ENCODE measurements around the gene TIRAP. TPM values are rescaled to one million over a fixed set of nuclear protein-coding genes. Genes with fewer than 3 reads are reported as not detected.

TIRAP gene
- total RNA-seq, 1 experiment from 2014 or later, result 5.6 TPM

DNA sequence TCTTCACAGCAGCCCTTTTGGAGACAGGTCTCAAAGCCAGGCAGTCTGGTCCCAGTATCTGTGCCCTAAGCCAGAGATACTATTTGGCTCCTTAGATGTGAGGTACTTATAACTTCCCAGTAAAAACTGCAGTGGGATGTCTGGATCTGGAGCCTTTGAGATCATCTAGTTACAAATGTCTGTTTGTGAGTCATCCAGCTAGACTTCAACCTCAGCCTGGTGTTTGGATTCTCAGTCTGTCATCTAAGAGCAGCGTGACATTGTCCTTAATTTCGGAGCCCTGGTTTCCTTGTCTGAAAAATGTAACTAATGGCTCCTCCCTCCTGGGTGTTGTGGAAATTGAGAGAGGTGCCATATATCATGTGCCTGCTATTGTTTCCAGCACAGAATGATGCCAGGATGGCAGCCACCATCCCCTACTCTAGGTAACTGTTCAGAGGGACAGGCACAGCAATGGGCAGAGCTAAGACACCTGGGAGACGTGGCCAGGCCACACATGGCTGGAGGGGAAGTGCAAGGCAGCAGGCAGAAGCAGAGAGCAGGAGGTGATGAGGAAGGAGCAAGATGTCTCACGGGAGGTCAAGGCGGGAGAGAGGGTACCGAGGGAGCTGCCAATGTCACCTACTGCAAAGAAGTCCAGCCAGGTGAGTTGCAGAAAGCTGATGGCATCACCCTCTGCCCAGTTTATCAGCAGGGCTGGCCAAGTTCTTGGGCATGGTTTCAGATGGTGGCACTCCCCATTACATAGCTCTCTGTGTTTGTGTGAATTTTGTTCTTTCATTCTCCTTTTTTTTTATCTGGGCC is 52.0 kb downstream of the TIRAP start:
- Mint-ChIP-seq H3K36me3 (peaks cover 20% of the 10 kb centered on the region), H3K4me1 (peaks cover 16% of the 10 kb centered on the region), H3K27me3 (ENCODE audit: low read depth) (no peaks in the 10 kb centered on the region), H3K4me3 (no peak overlapping the region), H3K9me3 (no peaks in the 10 kb centered on the region), H3K27ac (peak overlapping the region; percentile 88)
- TF ChIP-seq NR3C1 (CRISPR knock-in tag; conservative IDR thresholded peaks at IDR 0.05; ENCODE audit: low read depth) (no peak), ATF1 (CRISPR knock-in tag; IDR thresholded peaks at IDR 0.05) (no peak), RORB (CRISPR knock-in tag; IDR thresholded peaks at IDR 0.05) (no peak), TEAD1 (CRISPR knock-in tag; IDR thresholded peaks at IDR 0.05) (no peak), FOXK1 (CRISPR knock-in tag; IDR thresholded peaks at IDR 0.05) (no peak), ETV6 (CRISPR knock-in tag; IDR thresholded peaks at IDR 0.05) (no peak), CREM (CRISPR knock-in tag; IDR thresholded peaks at IDR 0.05) (no peak)
- TF ChIP-seq, protein P1, sequence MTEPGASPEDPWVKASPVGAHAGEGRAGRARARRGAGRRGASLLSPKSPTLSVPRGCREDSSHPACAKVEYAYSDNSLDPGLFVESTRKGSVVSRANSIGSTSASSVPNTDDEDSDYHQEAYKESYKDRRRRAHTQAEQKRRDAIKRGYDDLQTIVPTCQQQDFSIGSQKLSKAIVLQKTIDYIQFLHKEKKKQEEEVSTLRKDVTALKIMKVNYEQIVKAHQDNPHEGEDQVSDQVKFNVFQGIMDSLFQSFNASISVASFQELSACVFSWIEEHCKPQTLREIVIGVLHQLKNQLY (CRISPR knock-in tag; IDR thresholded peaks at IDR 0.05), result no peak
- TF ChIP-seq, protein P2, sequence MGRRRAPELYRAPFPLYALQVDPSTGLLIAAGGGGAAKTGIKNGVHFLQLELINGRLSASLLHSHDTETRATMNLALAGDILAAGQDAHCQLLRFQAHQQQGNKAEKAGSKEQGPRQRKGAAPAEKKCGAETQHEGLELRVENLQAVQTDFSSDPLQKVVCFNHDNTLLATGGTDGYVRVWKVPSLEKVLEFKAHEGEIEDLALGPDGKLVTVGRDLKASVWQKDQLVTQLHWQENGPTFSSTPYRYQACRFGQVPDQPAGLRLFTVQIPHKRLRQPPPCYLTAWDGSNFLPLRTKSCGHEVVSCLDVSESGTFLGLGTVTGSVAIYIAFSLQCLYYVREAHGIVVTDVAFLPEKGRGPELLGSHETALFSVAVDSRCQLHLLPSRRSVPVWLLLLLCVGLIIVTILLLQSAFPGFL (CRISPR knock-in tag; IDR thresholded peaks at IDR 0.05; ENCODE audit: borderline replicate concordance), result no peak
- ATAC-seq (no peak), DNase-seq (ENCODE audit: low spot score) (peak; percentile 4)
- ChIA-PET CTCF (interaction anchor here (1.2 to 1.8 kb wide), 2 partner anchors 24 to 238 kb away, joined by 3 to 4 read pairs; no protein-coding TSS in a partner anchor), POLR2A (no interaction called here)

DNA sequence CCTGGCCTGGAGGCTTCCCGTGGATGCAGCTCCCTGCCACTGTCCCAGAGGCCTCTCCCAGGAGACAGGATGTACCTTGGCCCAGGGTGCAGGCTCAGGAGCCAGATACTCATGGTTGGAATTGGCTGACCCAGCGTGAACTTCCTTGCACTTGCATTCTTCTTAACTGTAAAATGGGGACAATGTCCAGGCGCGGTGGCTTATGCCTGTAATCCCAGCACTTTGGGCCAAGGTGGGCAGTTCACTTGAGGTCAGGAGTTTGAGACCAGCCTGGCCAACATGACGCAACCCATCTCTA is 52.5 kb downstream of the TIRAP start:
- no peak overlapping the region; the same call in 1 of the 2 replicates for H3K27ac Mint-ChIP-seq
- H3K4me1 Mint-ChIP-seq, result peaks cover 18% of the 10 kb centered on the region
- ATAC-seq, result no peak
- peaks cover 20% of the 10 kb centered on the region for H3K36me3 Mint-ChIP-seq
- DNase-seq (ENCODE audit: low spot score), result peak; percentile 1
- no peak overlapping the region for H3K4me3 Mint-ChIP-seq
- ChIA-PET CTCF (interaction anchor here (1.2 to 1.8 kb wide), 2 partner anchors 25 to 238 kb away, joined by 3 to 4 read pairs; no protein-coding TSS in a partner anchor), POLR2A (no interaction called here)
- no peaks in the 10 kb centered on the region for H3K27me3 Mint-ChIP-seq (ENCODE audit: low read depth)
- no peaks in the 10 kb centered on the region for H3K9me3 Mint-ChIP-seq
- TF ChIP-seq ESRRA (CRISPR knock-in tag; IDR thresholded peaks at IDR 0.05; ENCODE audit: borderline replicate concordance) (no peak), RELA (CRISPR knock-in tag; IDR thresholded peaks at IDR 0.05; ENCODE audit: borderline replicate concordance) (no peak), NFATC4 (CRISPR knock-in tag; IDR thresholded peaks at IDR 0.05) (no peak), IRF2 (CRISPR knock-in tag; IDR thresholded peaks at IDR 0.05; ENCODE audit: borderline replicate concordance, low read depth) (no peak), PRRX2 (CRISPR knock-in tag; IDR thresholded peaks at IDR 0.05) (no peak), SMAD3 (CRISPR knock-in tag; IDR thresholded peaks at IDR 0.05; ENCODE audit: borderline replicate concordance) (no peak), GABPB1 (CRISPR knock-in tag; IDR thresholded peaks at IDR 0.05) (no peak), FOXJ3 (CRISPR knock-in tag; IDR thresholded peaks at IDR 0.05; ENCODE audit: borderline replicate concordance) (no peak), EMX1 (CRISPR knock-in tag; IDR thresholded peaks at IDR 0.05) (no peak)
- TF ChIP-seq, protein P3, sequence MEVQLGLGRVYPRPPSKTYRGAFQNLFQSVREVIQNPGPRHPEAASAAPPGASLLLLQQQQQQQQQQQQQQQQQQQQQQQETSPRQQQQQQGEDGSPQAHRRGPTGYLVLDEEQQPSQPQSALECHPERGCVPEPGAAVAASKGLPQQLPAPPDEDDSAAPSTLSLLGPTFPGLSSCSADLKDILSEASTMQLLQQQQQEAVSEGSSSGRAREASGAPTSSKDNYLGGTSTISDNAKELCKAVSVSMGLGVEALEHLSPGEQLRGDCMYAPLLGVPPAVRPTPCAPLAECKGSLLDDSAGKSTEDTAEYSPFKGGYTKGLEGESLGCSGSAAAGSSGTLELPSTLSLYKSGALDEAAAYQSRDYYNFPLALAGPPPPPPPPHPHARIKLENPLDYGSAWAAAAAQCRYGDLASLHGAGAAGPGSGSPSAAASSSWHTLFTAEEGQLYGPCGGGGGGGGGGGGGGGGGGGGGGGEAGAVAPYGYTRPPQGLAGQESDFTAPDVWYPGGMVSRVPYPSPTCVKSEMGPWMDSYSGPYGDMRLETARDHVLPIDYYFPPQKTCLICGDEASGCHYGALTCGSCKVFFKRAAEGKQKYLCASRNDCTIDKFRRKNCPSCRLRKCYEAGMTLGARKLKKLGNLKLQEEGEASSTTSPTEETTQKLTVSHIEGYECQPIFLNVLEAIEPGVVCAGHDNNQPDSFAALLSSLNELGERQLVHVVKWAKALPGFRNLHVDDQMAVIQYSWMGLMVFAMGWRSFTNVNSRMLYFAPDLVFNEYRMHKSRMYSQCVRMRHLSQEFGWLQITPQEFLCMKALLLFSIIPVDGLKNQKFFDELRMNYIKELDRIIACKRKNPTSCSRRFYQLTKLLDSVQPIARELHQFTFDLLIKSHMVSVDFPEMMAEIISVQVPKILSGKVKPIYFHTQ (CRISPR knock-in tag; IDR thresholded peaks at IDR 0.05), result no peak
- TF ChIP-seq, protein P4, sequence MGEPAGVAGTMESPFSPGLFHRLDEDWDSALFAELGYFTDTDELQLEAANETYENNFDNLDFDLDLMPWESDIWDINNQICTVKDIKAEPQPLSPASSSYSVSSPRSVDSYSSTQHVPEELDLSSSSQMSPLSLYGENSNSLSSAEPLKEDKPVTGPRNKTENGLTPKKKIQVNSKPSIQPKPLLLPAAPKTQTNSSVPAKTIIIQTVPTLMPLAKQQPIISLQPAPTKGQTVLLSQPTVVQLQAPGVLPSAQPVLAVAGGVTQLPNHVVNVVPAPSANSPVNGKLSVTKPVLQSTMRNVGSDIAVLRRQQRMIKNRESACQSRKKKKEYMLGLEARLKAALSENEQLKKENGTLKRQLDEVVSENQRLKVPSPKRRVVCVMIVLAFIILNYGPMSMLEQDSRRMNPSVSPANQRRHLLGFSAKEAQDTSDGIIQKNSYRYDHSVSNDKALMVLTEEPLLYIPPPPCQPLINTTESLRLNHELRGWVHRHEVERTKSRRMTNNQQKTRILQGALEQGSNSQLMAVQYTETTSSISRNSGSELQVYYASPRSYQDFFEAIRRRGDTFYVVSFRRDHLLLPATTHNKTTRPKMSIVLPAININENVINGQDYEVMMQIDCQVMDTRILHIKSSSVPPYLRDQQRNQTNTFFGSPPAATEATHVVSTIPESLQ (CRISPR knock-in tag; IDR thresholded peaks at IDR 0.05), result no peak
- TF ChIP-seq, protein P5, sequence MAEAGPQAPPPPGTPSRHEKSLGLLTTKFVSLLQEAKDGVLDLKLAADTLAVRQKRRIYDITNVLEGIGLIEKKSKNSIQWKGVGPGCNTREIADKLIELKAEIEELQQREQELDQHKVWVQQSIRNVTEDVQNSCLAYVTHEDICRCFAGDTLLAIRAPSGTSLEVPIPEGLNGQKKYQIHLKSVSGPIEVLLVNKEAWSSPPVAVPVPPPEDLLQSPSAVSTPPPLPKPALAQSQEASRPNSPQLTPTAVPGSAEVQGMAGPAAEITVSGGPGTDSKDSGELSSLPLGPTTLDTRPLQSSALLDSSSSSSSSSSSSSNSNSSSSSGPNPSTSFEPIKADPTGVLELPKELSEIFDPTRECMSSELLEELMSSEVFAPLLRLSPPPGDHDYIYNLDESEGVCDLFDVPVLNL (CRISPR knock-in tag; IDR thresholded peaks at IDR 0.05; ENCODE audit: borderline replicate concordance, low read depth), result no peak
- TF ChIP-seq, protein P6, sequence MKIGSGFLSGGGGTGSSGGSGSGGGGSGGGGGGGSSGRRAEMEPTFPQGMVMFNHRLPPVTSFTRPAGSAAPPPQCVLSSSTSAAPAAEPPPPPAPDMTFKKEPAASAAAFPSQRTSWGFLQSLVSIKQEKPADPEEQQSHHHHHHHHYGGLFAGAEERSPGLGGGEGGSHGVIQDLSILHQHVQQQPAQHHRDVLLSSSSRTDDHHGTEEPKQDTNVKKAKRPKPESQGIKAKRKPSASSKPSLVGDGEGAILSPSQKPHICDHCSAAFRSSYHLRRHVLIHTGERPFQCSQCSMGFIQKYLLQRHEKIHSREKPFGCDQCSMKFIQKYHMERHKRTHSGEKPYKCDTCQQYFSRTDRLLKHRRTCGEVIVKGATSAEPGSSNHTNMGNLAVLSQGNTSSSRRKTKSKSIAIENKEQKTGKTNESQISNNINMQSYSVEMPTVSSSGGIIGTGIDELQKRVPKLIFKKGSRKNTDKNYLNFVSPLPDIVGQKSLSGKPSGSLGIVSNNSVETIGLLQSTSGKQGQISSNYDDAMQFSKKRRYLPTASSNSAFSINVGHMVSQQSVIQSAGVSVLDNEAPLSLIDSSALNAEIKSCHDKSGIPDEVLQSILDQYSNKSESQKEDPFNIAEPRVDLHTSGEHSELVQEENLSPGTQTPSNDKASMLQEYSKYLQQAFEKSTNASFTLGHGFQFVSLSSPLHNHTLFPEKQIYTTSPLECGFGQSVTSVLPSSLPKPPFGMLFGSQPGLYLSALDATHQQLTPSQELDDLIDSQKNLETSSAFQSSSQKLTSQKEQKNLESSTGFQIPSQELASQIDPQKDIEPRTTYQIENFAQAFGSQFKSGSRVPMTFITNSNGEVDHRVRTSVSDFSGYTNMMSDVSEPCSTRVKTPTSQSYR (CRISPR knock-in tag; IDR thresholded peaks at IDR 0.05), result no peak
- TF ChIP-seq, protein P7, sequence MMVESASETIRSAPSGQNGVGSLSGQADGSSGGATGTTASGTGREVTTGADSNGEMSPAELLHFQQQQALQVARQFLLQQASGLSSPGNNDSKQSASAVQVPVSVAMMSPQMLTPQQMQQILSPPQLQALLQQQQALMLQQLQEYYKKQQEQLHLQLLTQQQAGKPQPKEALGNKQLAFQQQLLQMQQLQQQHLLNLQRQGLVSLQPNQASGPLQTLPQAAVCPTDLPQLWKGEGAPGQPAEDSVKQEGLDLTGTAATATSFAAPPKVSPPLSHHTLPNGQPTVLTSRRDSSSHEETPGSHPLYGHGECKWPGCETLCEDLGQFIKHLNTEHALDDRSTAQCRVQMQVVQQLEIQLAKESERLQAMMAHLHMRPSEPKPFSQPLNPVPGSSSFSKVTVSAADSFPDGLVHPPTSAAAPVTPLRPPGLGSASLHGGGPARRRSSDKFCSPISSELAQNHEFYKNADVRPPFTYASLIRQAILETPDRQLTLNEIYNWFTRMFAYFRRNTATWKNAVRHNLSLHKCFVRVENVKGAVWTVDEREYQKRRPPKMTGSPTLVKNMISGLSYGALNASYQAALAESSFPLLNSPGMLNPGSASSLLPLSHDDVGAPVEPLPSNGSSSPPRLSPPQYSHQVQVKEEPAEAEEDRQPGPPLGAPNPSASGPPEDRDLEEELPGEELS (CRISPR knock-in tag; IDR thresholded peaks at IDR 0.05), result no peak

All from WTC11 (cell line).